ACC112 (cell line): Measurements from ENCODE around the gene TMX3.

Experiments
- H2AFZ ChIP-seq: fragments of 200-600 bp; sonication (generic); one replicate; pipeline ENCODE4 v1.6.0; 2017; ENCODE audit warnings: antibody characterized with exemption, low read length; ENCODE audit not compliant: unreplicated experiment
- H3K27ac ChIP-seq: fragments of 200-600 bp; sonication (generic); 2 replicates; pipeline ENCODE4 v1.5.1; 2014; ENCODE audit warnings: low read depth, mild to moderate bottlenecking, antibody characterized with exemption, low read length, moderate library complexity
- H3K27me3 ChIP-seq: fragments of 200-600 bp; sonication (generic); 2 replicates; pipeline ENCODE4 v1.6.1; 2014; ENCODE audit warnings: mild to moderate bottlenecking, antibody characterized with exemption, low read length, moderate library complexity, mixed read lengths; ENCODE audit not compliant: insufficient read depth
- H3K36me3 ChIP-seq: fragments of 200-600 bp; sonication (generic); 2 replicates; pipeline ENCODE4 v1.6.1; 2016; ENCODE audit warnings: mild to moderate bottlenecking, antibody characterized with exemption, low read length, moderate library complexity, mixed read lengths; ENCODE audit not compliant: insufficient read depth
- H3K4me1 ChIP-seq: fragments of 200-600 bp; sonication (generic); one replicate; pipeline ENCODE4 v1.6.1; 2016; ENCODE audit warnings: low read length, mixed read lengths; ENCODE audit not compliant: insufficient read depth, unreplicated experiment, control insufficient read depth
- H3K4me3 ChIP-seq: fragments of 200-600 bp; sonication (generic); 2 replicates; pipeline ENCODE4 v1.5.1; 2014; ENCODE audit warnings: mild to moderate bottlenecking, low read depth, low read length
- H3K79me2 ChIP-seq: fragments of 200-600 bp; sonication (generic); one replicate; pipeline ENCODE4 v1.6.0; 2016; ENCODE audit warnings: low read length; ENCODE audit not compliant: control insufficient read depth, unreplicated experiment, insufficient read depth

Gene TMX3

DNA sequence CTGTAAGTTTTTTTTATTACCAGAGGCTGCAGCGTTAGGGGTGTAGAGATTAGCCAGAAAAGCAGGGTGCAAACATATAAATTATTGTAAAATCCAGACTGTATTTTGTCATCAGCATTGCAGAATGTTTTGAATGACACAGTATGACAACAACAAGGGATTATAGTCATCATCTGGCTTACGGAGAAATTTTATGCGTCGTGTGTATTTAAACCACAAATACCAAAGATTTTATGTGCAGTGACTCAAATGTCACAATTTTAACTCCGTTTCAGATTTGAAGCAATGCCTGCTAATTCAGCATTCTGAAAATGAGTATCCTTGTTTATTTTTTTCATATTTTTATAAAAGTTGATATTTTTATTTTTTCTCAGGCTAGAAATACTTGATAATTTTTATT is 19.4 kb upstream of the TMX3 start:
- Histone ChIP-seq H3K36me3 (no peaks in the 10 kb centered on the region), H3K4me3 (no peak overlapping the region), H3K27ac (no peak overlapping the region), H3K27me3 (no peaks in the 10 kb centered on the region), H3K4me1 (peaks cover 7% of the 10 kb centered on the region), H3K79me2 (no peaks in the 10 kb centered on the region), H2AFZ (peak overlapping the region; percentile 1)

DNA sequence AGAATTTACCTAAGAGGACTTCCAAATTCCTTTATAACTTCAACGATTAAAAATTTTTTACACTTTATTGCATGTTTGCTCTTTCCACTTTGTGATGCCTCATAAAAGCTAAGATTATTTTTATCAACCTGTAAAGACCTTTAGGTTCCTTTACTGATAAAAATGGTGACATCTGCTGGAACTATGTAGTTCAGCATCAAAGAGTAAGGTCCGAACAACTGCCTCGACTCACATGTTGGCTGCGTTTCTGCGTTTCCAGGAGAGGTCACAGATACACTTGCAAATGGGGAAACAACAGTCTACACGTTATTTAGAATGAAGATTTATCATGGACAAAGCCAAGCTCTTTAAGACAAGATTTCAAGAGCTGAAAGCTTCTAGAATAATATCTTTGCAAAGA is 18.8 kb upstream of the TMX3 start:
- Histone ChIP-seq H3K4me1 (peaks cover 7% of the 10 kb centered on the region), H3K36me3 (no peaks in the 10 kb centered on the region), H3K4me3 (no peak overlapping the region), H3K79me2 (no peaks in the 10 kb centered on the region), H2AFZ (peak overlapping the region; percentile 1), H3K27ac (no peak overlapping the region), H3K27me3 (no peaks in the 10 kb centered on the region)

DNA sequence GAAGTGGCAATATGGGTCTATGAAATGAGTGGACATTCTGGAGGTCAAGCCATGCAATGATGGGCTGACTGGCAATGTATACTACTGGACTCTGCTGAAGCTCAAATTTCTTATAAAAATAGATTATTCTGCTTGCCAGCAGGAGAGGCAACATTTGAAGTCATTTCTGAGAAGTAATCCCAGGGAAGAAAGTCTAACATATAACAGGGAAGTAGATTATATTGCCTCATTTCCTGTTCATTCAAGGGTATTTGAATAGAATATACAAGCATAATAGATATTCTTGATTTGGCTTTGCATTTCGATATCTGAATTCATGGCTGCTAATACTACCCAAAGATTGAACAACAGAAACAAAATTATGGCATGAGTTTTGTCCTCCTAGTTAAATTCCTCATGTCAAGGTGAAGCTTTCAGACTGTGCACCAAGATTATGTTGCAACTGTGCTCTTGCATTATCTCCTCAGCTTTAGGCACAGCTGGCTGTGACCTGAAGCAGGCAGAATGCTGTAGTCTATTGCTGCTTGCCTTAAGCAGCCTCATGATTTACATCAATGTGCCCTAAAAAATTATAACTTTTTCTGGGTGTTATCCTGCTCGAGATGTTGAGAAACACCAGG is 13.3 kb upstream of the TMX3 start:
- Histone ChIP-seq H3K36me3 (no peaks in the 10 kb centered on the region), H2AFZ (no peak overlapping the region)

DNA sequence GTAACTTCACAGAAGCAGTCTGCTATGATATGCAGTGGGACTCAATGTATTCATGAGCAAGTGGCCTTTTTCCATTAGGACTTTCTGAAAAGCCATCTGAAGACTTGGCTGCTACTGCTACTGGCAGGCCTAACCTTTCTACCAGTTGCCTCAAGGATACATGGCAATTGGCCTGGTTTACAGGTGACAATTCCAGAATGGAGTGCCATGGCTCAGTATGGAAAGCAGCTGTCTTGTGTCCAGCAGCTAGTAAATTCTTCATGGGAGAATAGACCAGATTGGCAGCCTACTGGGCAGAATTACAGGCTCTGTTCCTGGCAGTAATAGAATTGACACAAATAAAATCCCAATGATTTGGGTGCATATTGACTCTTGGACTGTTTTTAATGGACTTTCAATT is 12.6 kb upstream of the TMX3 start:
- no peak overlapping the region for H2AFZ ChIP-seq
- no peak overlapping the region for H3K27ac ChIP-seq
- no peak overlapping the region for H3K4me3 ChIP-seq
- no peaks in the 10 kb centered on the region for H3K79me2 ChIP-seq
- peaks cover 2% of the 10 kb centered on the region for H3K4me1 ChIP-seq
- H3K27me3 ChIP-seq, result no peaks in the 10 kb centered on the region
- no peaks in the 10 kb centered on the region for H3K36me3 ChIP-seq

More for the DNA sequence above, 13.3 kb upstream of the TMX3 start:
- Histone ChIP-seq H3K4me1 (no peaks in the 10 kb centered on the region), H3K79me2 (no peaks in the 10 kb centered on the region), H3K4me3 (no peak overlapping the region), H3K27me3 (no peaks in the 10 kb centered on the region), H3K27ac (no peak overlapping the region)

DNA sequence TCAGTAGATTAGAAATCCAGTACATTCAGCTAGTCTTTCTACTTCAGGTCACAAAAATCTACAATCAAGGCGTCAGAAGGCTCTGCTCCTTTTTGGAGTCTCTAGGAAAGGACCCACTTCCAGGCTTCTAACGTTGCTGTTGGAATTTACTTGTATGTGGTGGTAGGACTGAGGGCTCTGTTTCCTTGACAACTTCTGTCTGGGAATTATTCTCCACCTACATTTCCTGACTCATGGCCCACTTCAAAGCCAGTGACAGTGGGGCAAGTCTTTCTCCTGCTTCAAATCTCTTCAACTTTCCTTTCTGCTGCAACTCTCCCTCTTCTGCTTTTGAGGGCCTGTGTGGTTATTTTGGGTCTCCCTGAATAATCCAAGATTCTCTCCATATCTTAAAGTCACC is 10.4 kb upstream of the TMX3 start:
- H3K4me3 ChIP-seq, result no peak overlapping the region
- no peaks in the 10 kb centered on the region for H3K27me3 ChIP-seq
- no peaks in the 10 kb centered on the region for H3K36me3 ChIP-seq
- H3K4me1 ChIP-seq, result peaks cover 7% of the 10 kb centered on the region
- H3K27ac ChIP-seq, result no peak overlapping the region
- H3K79me2 ChIP-seq, result no peaks in the 10 kb centered on the region
- H2AFZ ChIP-seq, result no peak overlapping the region

DNA sequence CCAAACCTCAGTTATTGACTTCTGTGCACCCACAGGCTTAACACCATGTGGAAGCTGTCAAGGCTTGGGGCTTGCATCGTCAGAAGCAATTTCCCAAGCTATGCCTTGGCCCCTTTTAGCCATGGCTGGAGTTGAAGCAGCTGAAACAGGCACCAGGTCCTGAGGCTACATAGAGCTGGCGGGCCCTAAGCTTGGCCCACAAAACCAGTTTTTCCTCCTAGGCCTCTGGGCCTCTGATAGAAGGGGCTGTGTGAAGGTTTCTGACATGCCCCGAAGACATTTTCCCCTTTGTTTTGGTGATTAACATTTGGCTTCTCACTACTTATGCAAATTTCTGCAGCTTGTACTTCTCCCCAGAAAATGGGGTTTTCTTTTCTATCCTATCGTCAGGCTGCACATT is 9.1 kb upstream of the TMX3 start:
- H3K27me3 ChIP-seq, result no peaks in the 10 kb centered on the region
- H3K79me2 ChIP-seq, result no peaks in the 10 kb centered on the region
- peaks cover 7% of the 10 kb centered on the region for H3K4me1 ChIP-seq
- no peak overlapping the region for H2AFZ ChIP-seq
- H3K4me3 ChIP-seq, result no peak overlapping the region
- H3K27ac ChIP-seq, result no peak overlapping the region
- H3K36me3 ChIP-seq, result no peaks in the 10 kb centered on the region

DNA sequence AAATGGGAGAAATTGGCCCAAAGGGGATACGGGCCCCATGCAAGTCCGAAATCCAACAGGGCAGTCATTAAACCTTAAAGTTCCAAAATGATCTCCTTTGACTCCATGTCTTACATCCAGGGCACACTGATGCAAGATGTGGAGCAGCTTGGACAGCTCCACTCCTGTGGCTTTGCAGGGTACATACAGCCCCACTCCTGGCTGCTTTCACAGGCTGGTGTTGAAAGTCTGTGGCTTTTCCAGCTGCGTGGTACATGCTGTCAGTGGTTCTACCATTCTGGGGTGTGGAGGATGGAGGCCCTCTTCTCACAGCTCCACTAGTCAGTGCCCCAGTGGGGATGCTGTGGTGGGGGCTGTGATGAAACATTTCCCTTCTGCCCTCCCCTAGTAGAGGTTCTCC is 8.6 kb upstream of the TMX3 start:
- Histone ChIP-seq H2AFZ (no peak overlapping the region), H3K79me2 (no peaks in the 10 kb centered on the region), H3K4me1 (peaks cover 7% of the 10 kb centered on the region), H3K27ac (no peak overlapping the region), H3K4me3 (no peak overlapping the region), H3K27me3 (no peaks in the 10 kb centered on the region), H3K36me3 (no peaks in the 10 kb centered on the region)

DNA sequence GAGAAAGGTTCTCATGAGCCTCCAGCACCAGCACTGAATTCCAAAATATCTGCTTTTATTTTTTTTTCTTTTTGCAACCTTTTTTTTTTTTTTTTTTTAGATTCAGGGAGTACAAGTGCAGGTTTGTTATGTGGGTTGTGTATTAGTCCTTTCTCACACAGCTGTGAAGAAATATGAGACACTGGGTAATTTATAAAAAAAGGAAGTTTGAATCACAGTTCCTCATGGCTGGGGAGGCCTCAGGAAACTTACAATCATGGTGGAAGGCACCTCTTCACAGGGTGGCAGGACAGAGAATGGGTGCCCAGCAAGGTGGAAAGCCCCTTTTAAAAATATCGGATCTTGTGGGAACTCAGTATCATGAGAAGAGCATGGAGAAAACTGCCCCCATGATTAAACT is 7.9 kb upstream of the TMX3 start:
- Histone ChIP-seq H3K27me3 (no peaks in the 10 kb centered on the region), H3K4me1 (peaks cover 7% of the 10 kb centered on the region), H3K36me3 (no peaks in the 10 kb centered on the region), H3K27ac (no peak overlapping the region), H2AFZ (no peak overlapping the region), H3K4me3 (no peak overlapping the region; the same call in 1 of the 2 replicates), H3K79me2 (no peaks in the 10 kb centered on the region)

DNA sequence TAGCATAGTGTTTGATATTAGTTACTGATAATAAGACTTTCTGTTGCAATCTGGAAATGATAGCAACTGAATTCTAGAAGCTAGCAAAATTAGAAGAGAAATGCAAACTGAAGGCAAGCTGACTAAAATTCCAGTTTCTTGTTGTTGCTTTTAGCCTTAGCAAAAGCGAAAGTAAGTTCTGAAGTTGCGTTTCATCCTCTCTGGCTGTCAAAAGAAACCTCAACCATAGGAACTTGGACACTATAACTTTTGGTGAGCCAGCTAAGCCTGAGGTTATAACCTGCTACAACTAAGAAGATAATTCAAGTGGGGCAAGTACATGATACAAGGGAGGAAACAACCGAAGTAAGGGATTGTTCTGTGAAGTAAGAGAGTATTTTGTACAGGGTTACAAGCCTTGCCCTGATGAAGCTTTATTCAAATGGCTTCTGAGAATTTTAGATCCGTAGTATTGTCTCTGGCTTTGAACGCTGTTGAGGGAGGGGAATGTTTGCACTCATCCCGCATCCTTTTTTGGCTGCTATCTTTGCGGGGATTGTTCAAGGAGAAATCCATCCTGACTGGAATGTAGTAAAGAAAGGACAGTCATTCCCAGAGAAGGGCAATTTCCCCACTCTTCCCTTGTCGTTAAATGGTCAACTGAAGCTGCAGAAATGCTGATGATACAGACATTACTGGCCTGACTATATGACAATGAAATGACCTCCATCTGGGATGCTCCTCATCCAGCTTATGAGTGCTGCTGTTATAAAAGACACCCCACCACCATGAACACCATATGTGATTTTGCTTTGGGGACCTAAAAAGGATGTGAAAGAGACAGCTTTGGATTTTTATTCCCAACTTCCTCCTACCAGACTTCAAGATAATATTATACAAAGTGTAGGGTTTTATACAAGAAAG is 7.0 kb upstream of the TMX3 start:
- Histone ChIP-seq H2AFZ (peak overlapping the region; percentile 97), H3K27ac (peak overlapping the region; percentile 40), H3K36me3 (no peaks in the 10 kb centered on the region), H3K4me1 (peaks cover 7% of the 10 kb centered on the region), H3K27me3 (no peaks in the 10 kb centered on the region), H3K79me2 (no peaks in the 10 kb centered on the region), H3K4me3 (peak overlapping the region; percentile 79)

DNA sequence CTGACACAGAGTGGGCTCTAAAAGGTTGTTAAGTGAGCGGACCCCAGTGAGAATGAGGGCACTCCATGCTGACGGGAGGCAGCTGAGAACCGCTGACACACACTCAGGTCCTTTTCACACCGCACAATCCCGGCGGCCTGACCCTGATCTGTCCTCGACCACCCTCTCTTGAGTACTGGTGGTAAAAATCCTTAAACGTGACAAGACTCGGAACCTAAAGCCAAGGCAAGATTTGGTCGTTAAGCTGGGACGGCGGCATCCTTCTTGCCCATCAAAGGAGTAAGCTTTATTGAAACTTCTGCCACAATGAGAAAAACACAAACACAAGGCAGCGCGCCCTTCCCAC is 569 bp downstream of the TMX3 start:
- Histone ChIP-seq H3K79me2 (peaks cover 50% of the 10 kb centered on the region), H3K27ac (peak overlapping the region; percentile 62; the same call in 1 of the 2 replicates), H3K4me1 (peaks cover 16% of the 10 kb centered on the region)

DNA sequence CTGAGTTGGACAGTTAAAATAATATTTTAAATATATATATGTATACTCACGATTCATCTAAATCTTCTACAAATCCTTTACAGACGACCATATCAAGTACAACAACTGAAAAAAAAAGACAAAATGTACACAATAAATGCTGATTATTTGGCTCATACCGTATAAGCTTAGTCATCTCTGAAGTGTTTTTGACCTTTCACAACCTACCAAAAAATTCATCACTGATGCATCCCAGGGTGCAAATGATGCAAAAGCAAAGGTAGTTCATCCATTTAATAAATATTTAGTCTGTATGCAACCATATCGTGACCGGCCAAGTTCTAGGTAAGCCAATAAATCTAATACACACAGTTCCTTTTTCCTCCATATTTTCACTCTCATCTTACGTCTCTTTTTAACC is 1.1 kb downstream of the TMX3 start:
- H3K27me3 ChIP-seq, result no peaks in the 10 kb centered on the region
- peak overlapping the region; percentile 96 for H2AFZ ChIP-seq
- no peak overlapping the region for H3K27ac ChIP-seq
- peaks cover 44% of the 10 kb centered on the region for H3K36me3 ChIP-seq
- H3K79me2 ChIP-seq, result peaks cover 50% of the 10 kb centered on the region
- peak overlapping the region; percentile 94 for H3K4me3 ChIP-seq
- peaks cover 16% of the 10 kb centered on the region for H3K4me1 ChIP-seq

More for the DNA sequence above, 569 bp downstream of the TMX3 start:
- H3K4me3 ChIP-seq, result peak overlapping the region; percentile 94
- no peaks in the 10 kb centered on the region for H3K27me3 ChIP-seq
- H3K36me3 ChIP-seq, result peaks cover 38% of the 10 kb centered on the region
- H2AFZ ChIP-seq, result peak overlapping the region; percentile 96
